GM23248 (cell line): Measurements from ENCODE around the gene ETHE1.

ENCODE experiments used
- EZH2 ChIP-seq: fragments of 200-600 bp; sonication (generic); IDR thresholded peaks from 2 replicates; pipeline ENCODE4 v1.6.1; 2018; ENCODE audit warnings: antibody characterized with exemption, mild to moderate bottlenecking; ENCODE audit not compliant: insufficient read depth, poor library complexity, severe bottlenecking
- EZH2phosphoT487 ChIP-seq: fragments of 200-600 bp; sonication (generic); IDR thresholded peaks from 2 replicates; pipeline ENCODE4 v1.6.1; 2018; ENCODE audit warnings: antibody characterized with exemption, moderate library complexity, mild to moderate bottlenecking, low read depth; ENCODE audit not compliant: insufficient read depth

- no peak for TF ChIP-seq EZH2phosphoT487
- no peak for TF ChIP-seq EZH2
These were observed 45.3 kb downstream of the ETHE1 start for GRCh38 chr19:43481701-43482100.
